WERI-Rb-1 (cell line): ENCODE results near the gene FAM83C.

ENCODE experiments used
- DNase-seq: peaks from one replicate; pipeline ENCODE4 v3.0.0-alpha.2; 2020
- H3K27ac ChIP-seq: fragments of 250-450 bp; sonication (Bioruptor Pico); 2 replicates; pipeline ENCODE4 v1.5.1; 2020; ENCODE audit warnings: mild to moderate bottlenecking, moderate library complexity
- H3K27me3 ChIP-seq: fragments of 250-450 bp; sonication (Bioruptor Pico); 2 replicates; pipeline ENCODE4 v1.5.1; 2021; ENCODE audit warnings: mild to moderate bottlenecking, low read depth, moderate library complexity; ENCODE audit not compliant: insufficient read depth, severe bottlenecking
- H3K36me3 ChIP-seq: fragments of 250-450 bp; sonication (Bioruptor Pico); 2 replicates; pipeline ENCODE4 v1.5.1; 2020; ENCODE audit warnings: mild to moderate bottlenecking, moderate library complexity
- H3K4me3 ChIP-seq: 2 replicates; pipeline ENCODE4 v1.5.1; 2011; ENCODE audit warnings: low read depth, mild to moderate bottlenecking, control low read depth, low read length
- H3K9me3 ChIP-seq: fragments of 250-450 bp; sonication (Bioruptor Pico); 2 replicates; pipeline ENCODE4 v1.5.1; 2021; ENCODE audit warnings: mild to moderate bottlenecking, moderate library complexity; ENCODE audit not compliant: severe bottlenecking
- CTCF ChIP-seq: IDR thresholded peaks from 2 replicates; pipeline ENCODE4 v1.5.1; 2011; ENCODE audit warnings: low read depth, mild to moderate bottlenecking, control low read depth, inconsistent platforms, low read length

FAM83C gene

GRCh38 chr20:35294293-35294685, 2.1 kb upstream of the FAM83C start:
- TF ChIP-seq CTCF: no peak

GRCh38 chr20:35293303-35294292, 1.4 kb upstream of the FAM83C start:
- H3K27me3 ChIP-seq: no peaks in the 10 kb centered on the region
- no peak for TF ChIP-seq CTCF
- H3K4me3 ChIP-seq: no peak overlapping the region
- H3K36me3 ChIP-seq: no peaks in the 10 kb centered on the region
- no peak overlapping the region for H3K27ac ChIP-seq
- no peaks in the 10 kb centered on the region for H3K9me3 ChIP-seq
- DNase-seq: no peak

More at GRCh38 chr20:35294293-35294685, 2.1 kb upstream of the FAM83C start:
- DNase-seq: no peak
- no peaks in the 10 kb centered on the region for H3K9me3 ChIP-seq
- no peak overlapping the region for H3K27ac ChIP-seq
- H3K27me3 ChIP-seq: no peaks in the 10 kb centered on the region
- H3K36me3 ChIP-seq: no peaks in the 10 kb centered on the region
- H3K4me3 ChIP-seq: no peak overlapping the region

DNA sequence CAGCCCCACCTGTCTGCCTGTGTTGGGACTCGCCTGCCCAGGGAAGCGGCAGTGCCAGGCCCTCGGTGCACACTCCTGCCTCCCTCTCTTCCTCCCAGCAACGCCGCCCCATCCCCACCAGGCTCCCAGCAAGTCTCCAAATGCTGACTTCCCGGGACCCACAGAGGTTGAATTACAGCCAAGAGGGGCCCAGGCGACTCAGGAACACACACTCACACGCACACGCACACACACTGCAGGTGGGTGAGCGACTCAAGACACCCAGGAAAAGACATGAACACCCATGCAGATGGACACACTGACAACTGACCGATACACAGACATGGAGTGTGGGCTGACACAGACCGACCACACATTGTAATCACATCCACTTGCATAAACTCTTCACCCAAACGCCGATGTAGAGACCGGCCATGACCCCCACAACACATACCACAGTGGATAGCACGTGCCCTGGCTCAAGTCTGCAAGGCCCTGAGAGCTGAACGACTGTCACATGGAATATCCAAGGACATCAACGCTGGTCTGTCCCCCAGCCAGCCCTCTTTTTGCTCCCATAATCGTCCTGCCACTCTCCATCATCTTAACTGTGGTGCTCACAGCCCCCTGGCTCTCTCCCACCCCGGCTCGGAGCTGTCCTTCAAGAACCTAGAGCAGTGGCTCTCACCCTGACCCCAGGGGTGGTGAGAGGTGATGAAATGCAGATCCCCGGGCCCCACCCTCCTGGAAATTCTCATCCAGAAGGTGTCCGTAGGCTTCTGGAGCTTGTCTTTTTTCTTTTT, 470 bp upstream of the FAM83C start:
- no peaks in the 10 kb centered on the region for H3K36me3 ChIP-seq
- no peaks in the 10 kb centered on the region for H3K27me3 ChIP-seq
- no peaks in the 10 kb centered on the region for H3K9me3 ChIP-seq
- TF ChIP-seq CTCF: no peak
- no peak overlapping the region for H3K27ac ChIP-seq
- no peak overlapping the region for H3K4me3 ChIP-seq
- DNase-seq: no peak

DNA sequence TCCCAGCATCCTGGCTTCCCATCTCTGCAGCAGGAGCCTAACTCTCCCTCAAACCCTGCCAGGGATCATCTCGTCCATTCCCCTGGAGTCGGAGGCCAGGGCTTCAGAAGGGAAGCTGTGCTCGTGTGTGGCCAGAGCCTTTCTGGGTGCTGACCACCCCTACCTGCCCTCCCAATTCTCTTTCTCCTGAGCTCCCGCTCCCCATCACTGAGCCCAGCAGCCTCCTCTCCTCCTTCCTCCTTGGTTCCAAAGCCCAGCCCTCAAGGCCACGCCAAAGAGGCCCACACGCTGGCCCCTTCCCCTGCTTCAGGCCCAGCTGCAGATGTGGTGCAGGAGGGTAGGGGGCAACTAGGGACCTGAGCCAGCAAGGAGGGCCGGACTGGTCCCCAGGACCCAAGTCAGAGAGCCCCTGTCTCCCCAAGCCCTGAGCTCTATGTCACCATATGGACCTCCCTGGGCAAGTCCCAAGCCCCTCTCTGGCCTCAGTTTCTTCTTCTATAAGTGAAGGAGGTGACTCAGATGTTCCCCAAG, 1.3 kb downstream of the FAM83C start:
- Histone ChIP-seq H3K27ac (no peak overlapping the region), H3K27me3 (no peaks in the 10 kb centered on the region), H3K36me3 (no peaks in the 10 kb centered on the region), H3K4me3 (no peak overlapping the region), H3K9me3 (no peaks in the 10 kb centered on the region)
- TF ChIP-seq CTCF: no peak
- no peak for DNase-seq

DNA sequence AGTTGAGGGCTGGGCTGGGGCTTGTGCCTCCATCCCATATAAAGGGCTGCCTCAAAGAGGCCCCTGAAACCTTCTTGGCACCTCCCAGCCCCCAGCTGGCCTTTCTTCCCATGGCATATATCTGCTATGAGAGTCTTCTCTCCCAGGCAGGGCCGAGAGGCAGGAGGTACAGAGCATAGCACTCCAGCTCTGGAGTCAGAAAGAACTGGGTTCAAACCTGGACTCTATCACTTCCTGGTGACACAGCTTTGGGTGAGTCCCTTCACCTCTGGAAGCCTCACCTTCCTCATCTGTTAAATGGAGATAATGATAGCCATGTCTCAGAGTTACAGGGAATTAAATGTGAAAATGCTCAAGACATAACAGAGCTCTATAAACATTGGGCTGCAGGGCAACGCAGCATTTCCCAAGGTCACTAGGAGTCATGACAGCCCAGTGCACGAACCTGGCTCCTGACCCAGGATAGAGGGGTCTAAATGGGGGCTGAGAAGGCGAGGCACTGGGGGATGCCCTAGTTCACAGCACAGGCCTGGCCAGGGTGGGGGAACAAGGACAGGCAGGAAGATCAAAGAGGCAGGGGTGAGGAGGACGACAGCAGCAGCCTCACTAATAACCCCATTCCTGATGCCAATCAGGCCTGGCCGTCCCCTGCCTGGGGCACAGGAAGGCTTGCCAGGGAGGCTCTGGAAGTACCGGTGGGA, 1.9 kb downstream of the FAM83C start:
- H3K36me3 ChIP-seq: no peaks in the 10 kb centered on the region
- TF ChIP-seq CTCF: no peak
- H3K27ac ChIP-seq: no peak overlapping the region
- no peak for DNase-seq
- no peaks in the 10 kb centered on the region for H3K27me3 ChIP-seq
- no peaks in the 10 kb centered on the region for H3K9me3 ChIP-seq
- H3K4me3 ChIP-seq: no peak overlapping the region
